Measurements from ENCODE around the gene LMO7. TPM values are rescaled to one million over a fixed set of nuclear protein-coding genes. Genes with fewer than 3 reads are reported as not detected.
A peak's percentile ranks its signal among the peaks of the same experiment; 100 is the strongest.

Gene LMO7
- total and polyA plus RNA-seq, 10 donors: 2.2 to 15.5 (median 8.2) TPM

DNA sequence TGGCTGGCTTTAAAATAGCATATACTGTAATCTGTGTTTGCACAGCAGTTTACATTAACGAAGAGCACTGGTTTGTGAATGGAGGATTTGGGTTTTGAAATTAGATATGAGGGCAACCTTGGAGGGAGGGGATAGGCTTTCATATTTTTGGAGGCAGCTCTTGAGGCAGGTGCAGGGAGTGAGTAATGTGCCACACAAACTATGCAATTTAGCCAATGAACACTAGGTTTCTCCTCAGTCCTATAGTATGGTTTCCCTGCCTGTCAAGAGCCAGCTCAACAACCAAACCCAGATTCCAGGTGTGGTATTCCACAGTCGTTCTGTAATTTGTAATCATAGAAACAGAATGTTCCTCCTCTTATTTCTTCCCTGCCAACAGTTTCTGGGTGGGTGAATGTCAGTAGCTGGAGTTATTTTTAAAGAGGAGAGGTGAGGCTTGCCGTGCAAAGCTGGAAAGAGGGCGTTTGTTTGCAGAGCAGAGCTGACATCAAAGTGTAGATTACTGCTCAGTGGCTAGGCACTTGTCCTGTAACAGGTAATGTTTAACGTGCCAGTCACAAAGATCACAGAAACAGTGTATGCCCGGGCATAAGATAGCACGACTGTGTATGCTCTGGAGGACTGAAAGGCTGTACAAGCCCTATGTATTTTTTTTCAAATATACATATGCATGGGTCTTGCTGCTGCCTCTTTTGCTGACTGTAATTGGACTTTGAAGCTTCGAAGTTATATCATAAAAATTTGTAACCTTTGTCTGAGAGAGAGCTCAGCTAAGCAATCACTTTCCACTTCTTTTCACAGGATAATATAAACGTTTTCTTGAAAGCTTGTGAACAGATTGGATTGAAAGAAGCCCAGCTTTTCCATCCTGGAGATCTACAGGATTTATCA, 124.2 kb downstream of the LMO7 start:
- 38 to 52% (median 49%) methylated on average over 9 of the region's 9 CpGs for WGBS, 5 donors
- DNase-seq: no peak

DNA sequence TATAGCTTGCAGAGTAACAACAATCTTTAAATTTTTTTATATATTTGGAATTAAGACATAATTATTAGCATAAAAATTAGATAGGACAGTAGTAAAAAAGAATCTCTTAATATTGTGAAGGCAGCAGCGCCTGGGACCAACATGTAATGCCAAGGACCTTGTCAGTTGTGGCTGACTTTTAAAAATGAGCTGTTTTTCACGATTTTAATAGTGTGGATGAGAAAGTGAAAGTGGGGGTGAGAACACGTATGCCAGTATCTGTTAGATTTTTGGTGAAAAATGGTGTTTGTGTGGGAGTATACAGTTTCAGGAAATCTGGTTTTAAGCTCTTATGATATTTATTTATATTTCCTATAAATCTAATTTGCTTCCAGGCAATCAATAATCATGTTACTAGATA, 125.2 kb downstream of the LMO7 start:
- H3K4me1 ChIP-seq: peaks cover 7 to 36% (median 19%) of the 10 kb centered on the region in 6 donors
- peak overlapping the region in 5 of 8 donors; percentile 2 to 37 (median 23) for H3K4me3 ChIP-seq
- no peak for TF ChIP-seq POLR2A (IDR thresholded peaks at IDR 0.05)
- TF ChIP-seq POLR2AphosphoS5 (IDR thresholded peaks at IDR 0.05): no peak
- TF ChIP-seq, protein P1, sequence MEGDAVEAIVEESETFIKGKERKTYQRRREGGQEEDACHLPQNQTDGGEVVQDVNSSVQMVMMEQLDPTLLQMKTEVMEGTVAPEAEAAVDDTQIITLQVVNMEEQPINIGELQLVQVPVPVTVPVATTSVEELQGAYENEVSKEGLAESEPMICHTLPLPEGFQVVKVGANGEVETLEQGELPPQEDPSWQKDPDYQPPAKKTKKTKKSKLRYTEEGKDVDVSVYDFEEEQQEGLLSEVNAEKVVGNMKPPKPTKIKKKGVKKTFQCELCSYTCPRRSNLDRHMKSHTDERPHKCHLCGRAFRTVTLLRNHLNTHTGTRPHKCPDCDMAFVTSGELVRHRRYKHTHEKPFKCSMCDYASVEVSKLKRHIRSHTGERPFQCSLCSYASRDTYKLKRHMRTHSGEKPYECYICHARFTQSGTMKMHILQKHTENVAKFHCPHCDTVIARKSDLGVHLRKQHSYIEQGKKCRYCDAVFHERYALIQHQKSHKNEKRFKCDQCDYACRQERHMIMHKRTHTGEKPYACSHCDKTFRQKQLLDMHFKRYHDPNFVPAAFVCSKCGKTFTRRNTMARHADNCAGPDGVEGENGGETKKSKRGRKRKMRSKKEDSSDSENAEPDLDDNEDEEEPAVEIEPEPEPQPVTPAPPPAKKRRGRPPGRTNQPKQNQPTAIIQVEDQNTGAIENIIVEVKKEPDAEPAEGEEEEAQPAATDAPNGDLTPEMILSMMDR (IDR thresholded peaks at IDR 0.05 in 8 of 11, conservative IDR thresholded peaks at IDR 0.05 in 3 of 11): no peak
- no peaks in the 10 kb centered on the region for H3K9me3 ChIP-seq
- intact Hi-C loops (cut with DNase I; ENCODE audit: low total_unique reads): no loop called here
- no peak for DNase-seq
- H3K36me3 ChIP-seq: no peaks in the 10 kb centered on the region
- peak overlapping the region in 5 of 8 donors; percentile 9 to 61 (median 35) for H3K27ac ChIP-seq
- 8 to 18% (median 11%) methylated on average over 3 of the region's 3 CpGs for whole genome bisulfite sequencing, 5 donors
- H3K27me3 ChIP-seq (replicated peaks in 1 of 7): no peaks in the 10 kb centered on the region

More for the DNA sequence above, 124.2 kb downstream of the LMO7 start:
- Histone ChIP-seq H3K4me3 (peak overlapping the region in 1 of 8 donors; percentile 6), H3K36me3 (no peaks in the 10 kb centered on the region), H3K27me3 (replicated peaks in 1 of 7) (no peaks in the 10 kb centered on the region), H3K27ac (peak overlapping the region in 3 of 8 donors; percentile 35 to 61 (median 41)), H3K9me3 (no peaks in the 10 kb centered on the region), H3K4me1 (peaks cover 7 to 36% (median 19%) of the 10 kb centered on the region in 6 donors)
- TF ChIP-seq, protein P1 (IDR thresholded peaks at IDR 0.05 in 8 of 11, conservative IDR thresholded peaks at IDR 0.05 in 3 of 11): peak in 1 of 11 experiments; percentile 12
- TF ChIP-seq POLR2A (IDR thresholded peaks at IDR 0.05) (no peak), POLR2AphosphoS5 (IDR thresholded peaks at IDR 0.05) (no peak)
- intact Hi-C loops (cut with DNase I; ENCODE audit: low total_unique reads): no loop called here

DNA sequence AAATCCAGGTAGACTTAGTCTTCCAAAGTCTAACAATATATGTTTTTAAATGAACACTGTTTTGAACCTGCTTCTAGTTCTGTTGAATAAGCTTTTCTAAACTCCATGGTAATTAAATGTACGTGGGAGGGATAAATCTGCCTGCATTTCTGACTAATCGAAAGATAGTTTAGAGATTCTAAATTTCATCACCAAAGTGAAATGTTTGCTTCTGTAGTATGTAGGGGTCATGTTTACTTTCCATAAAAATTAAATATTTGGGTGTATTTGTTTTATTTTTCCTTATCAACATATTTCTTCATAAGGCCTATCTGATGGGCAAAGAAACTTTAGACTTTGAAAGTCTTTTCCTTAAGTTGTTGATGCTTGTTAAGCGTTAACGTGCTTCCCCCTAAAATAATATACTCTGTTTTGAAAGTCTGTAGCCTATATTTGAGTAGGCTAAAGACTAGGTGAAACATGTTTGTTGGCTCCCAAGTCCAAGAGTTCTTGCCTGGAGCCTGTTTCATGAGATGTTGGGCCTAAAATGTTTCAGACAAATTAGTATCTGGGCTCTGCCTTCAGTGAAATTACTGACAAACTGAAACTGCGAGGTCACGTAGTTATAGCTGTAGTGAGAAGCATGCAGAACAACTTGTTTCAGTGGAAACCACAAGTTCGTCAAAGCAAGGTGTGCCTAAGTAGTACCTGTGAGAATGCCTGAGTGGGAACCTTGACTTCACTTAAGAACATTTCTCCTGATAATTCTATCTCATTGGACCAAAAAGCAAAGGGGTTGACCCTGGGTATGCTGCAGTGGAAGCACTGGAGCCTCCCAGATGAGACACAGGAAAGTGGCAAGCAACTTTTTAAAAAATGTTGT, 126.2 kb downstream of the LMO7 start:
- TF ChIP-seq POLR2AphosphoS5 (IDR thresholded peaks at IDR 0.05) (peak in 1 of 3 donors; percentile 79), POLR2A (IDR thresholded peaks at IDR 0.05) (no peak)
- TF ChIP-seq, protein P1 (IDR thresholded peaks at IDR 0.05 in 8 of 11, conservative IDR thresholded peaks at IDR 0.05 in 3 of 11): no peak
- no peak for DNase-seq
- H3K4me1 ChIP-seq: peaks cover 7 to 41% (median 19%) of the 10 kb centered on the region in 6 donors
- H3K27me3 ChIP-seq (replicated peaks in 1 of 7): no peaks in the 10 kb centered on the region
- H3K27ac ChIP-seq: peak overlapping the region in 7 of 8 donors; percentile 1 to 61 (median 37)
- no peaks in the 10 kb centered on the region for H3K36me3 ChIP-seq
- intact Hi-C loops (cut with DNase I; ENCODE audit: low total_unique reads): no loop called here
- H3K9me3 ChIP-seq: no peaks in the 10 kb centered on the region
- 31 to 49% (median 42%) methylated on average over 7 of the region's 7 CpGs for WGBS, 5 donors
- H3K4me3 ChIP-seq: peak overlapping the region in 2 of 8 donors; percentile 24 to 37

All from spleen (tissue), 11 donors.